Cardiac muscle cell (in vitro differentiated cells and primary cell): ENCODE results near the gene PRPF38B. TPM values are rescaled to one million over a fixed set of nuclear protein-coding genes. Genes with fewer than 3 reads are reported as not detected.
"Not testable (repeated sequence)": the region's sequence is repeated elsewhere in the genome, so short reads cannot be mapped to it uniquely, and the experiment has no call there.

Experiments used
- DNase-seq, 2 donors: peaks; one replicate each; pipeline versions ENCODE4 v3.0.0 to v3.0.0-alpha.2; 2010 to 2017; ENCODE audit warnings: low read depth in 1 of 2, low spot score in 1 of 2
- H3K27ac ChIP-seq: fragments of 200-600 bp; sonication (generic); 2 replicates; pipeline ENCODE4 v1.5.1; 2016
- H3K27me3 ChIP-seq: fragments of 200-600 bp; sonication (generic); 2 replicates; pipeline ENCODE4 v1.6.0; 2016; ENCODE audit warnings: control low read depth
- H3K36me3 ChIP-seq: fragments of 200-600 bp; sonication (generic); 2 replicates; pipeline ENCODE4 v1.5.1; 2016; ENCODE audit warnings: control low read depth
- H3K4me1 ChIP-seq: fragments of 200-600 bp; sonication (generic); 2 replicates; pipeline ENCODE4 v1.8.1; 2017; ENCODE audit warnings: low read depth, mild to moderate bottlenecking, mixed run types
- H3K4me3 ChIP-seq: fragments of 200-600 bp; sonication (generic); 2 replicates; pipeline ENCODE4 v1.5.1; 2016; ENCODE audit warnings: mild to moderate bottlenecking
- H3K9me3 ChIP-seq: fragments of 200-600 bp; sonication (generic); 2 replicates; pipeline ENCODE4 v1.5.1; 2017; ENCODE audit warnings: low read depth, mild to moderate bottlenecking, control low read depth
- CTCF ChIP-seq: IDR thresholded peaks from 2 replicates; pipeline ENCODE4 v1.5.1; 2012; ENCODE audit warnings: low read depth, mild to moderate bottlenecking, low read length
- polyA plus RNA-seq: library from polyadenylated mRNA; unstranded; fragments of >200 nt; fragmentation: Nextera tagmentation; extraction: Ambion mirVana; gene quantifications from 2 replicates; pipeline ENCODE4 v1.2.1, GENCODE V29; 2016
- total RNA-seq: library from RNA; depleted of rRNA; stranded (reverse); fragments of >200 nt; gene quantifications from 2 replicates; pipeline ENCODE4 v1.2.3, GENCODE V29; 2016

Gene PRPF38B
- total and polyA plus RNA-seq, 2 experiments from 2014 or later = 24.2 to 35.0 TPM

GRCh38 chr1:108670131-108670773, 21.9 kb upstream of the PRPF38B start:
- no peak overlapping the region for H3K4me3 ChIP-seq
- no peaks in the 10 kb centered on the region for H3K9me3 ChIP-seq
- no peaks in the 10 kb centered on the region for H3K27me3 ChIP-seq
- no peak for TF ChIP-seq CTCF
- H3K27ac ChIP-seq = no peak overlapping the region
- H3K4me1 ChIP-seq = no peaks in the 10 kb centered on the region
- H3K36me3 ChIP-seq = no peaks in the 10 kb centered on the region
- no peak for DNase-seq

DNA sequence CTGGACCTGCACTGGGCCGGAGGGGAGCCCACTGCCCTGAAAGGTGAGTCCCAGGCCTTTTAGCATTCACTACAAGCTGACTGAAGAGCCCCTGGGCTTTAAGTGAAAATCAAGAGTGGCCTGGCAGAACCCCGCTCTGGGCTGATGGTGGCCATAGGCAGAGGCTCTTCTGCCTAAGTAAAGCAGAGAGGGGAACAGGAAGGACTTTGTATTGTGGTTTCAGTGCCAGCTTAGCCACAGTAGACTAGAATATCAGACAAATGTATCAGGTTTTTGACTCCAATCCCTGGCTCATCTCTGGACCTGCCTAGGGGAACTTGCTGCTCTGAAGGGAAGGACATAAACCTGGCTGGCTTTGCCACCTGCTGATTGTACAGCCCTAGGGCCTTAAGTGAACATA, 21.0 kb upstream of the PRPF38B start:
- DNase-seq = no peak
- Histone ChIP-seq H3K27me3 (no peaks in the 10 kb centered on the region), H3K9me3 (no peaks in the 10 kb centered on the region), H3K27ac (no peak overlapping the region), H3K36me3 (no peaks in the 10 kb centered on the region), H3K4me3 (no peak overlapping the region), H3K4me1 (no peaks in the 10 kb centered on the region)
- no peak for TF ChIP-seq CTCF

- Histone ChIP-seq H3K4me1 (no peaks in the 10 kb centered on the region), H3K36me3 (no peaks in the 10 kb centered on the region), H3K27ac (no peak overlapping the region), H3K27me3 (no peaks in the 10 kb centered on the region), H3K9me3 (no peaks in the 10 kb centered on the region), H3K4me3 (no peak overlapping the region)
- no peak for TF ChIP-seq CTCF
- DNase-seq = no peak
These were observed 13.4 kb upstream of the PRPF38B start for GRCh38 chr1:108678706-108679105.

DNA sequence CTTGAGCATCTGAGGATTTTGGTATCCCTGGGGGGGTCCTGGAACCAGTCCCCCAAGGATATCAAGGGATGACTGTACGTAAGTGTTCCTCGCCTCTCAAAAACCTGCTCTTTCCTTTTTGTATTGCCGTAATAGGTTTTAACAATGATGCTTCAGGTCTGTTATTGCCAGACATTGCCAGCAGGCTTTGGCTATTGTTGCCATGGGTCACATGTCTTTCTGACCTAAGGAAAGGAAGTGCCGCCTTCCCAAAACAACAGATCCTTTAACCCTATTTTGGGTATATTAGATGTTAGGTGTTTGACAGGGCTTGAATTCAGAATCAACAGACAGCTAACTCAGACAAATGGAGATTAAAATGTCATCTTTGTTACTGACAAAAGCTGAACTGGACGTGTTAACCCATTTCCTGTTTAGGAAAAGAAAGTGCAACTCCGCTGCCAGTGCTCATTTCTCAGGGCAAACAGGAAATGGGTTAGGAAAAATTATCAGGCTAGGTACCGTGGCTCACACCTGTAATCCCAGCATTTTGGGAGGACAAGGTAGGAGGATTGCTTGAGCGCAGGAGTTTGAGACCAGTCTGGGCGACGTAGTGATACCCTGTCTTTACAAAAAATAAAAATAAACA, 12.4 kb upstream of the PRPF38B start:
- Histone ChIP-seq H3K36me3 (no peaks in the 10 kb centered on the region), H3K27me3 (no peaks in the 10 kb centered on the region), H3K9me3 (no peaks in the 10 kb centered on the region), H3K4me3 (no peak overlapping the region), H3K27ac (no peak overlapping the region), H3K4me1 (no peaks in the 10 kb centered on the region)
- no peak for TF ChIP-seq CTCF
- DNase-seq = no peak

DNA sequence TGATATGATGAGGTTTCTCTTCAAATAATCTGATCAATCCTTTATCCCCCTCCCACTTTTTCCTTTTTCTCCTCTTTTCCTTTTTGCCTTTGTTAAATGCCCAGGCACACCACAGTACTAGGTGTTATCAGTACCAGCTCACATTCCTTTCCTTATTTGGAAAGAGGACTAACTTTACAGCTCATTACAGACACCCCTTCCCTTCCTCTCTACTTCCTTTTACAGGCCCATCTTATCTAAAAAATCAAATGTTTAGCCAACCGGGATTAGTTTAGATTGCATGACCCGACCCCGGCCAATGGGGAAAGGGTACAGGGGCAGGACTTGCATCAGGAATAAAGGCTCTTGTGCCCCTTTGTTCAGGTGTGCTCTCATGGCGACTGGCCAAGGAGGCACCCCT, 10.4 kb upstream of the PRPF38B start:
- H3K4me1 ChIP-seq, H3K27me3 ChIP-seq, H3K4me3 ChIP-seq, H3K36me3 ChIP-seq, H3K9me3 ChIP-seq: not testable (repeated sequence)
- peak overlapping the region; percentile 79 for H3K27ac ChIP-seq
- peak; percentile 32 to 40 for DNase-seq

- DNase-seq = no peak
- Histone ChIP-seq H3K27me3 (no peaks in the 10 kb centered on the region), H3K4me3 (no peak overlapping the region), H3K9me3 (no peaks in the 10 kb centered on the region), H3K4me1 (no peaks in the 10 kb centered on the region), H3K36me3 (no peaks in the 10 kb centered on the region), H3K27ac (no peak overlapping the region)
- TF ChIP-seq CTCF = no peak
These were observed 6.6 kb upstream of the PRPF38B start for GRCh38 chr1:108685529-108685928.
